ENCODE results near the gene SUSD1. TPM values are rescaled to one million over a fixed set of nuclear protein-coding genes. Genes with fewer than 3 reads are reported as not detected.
"Not testable (repeated sequence)": the region's sequence is repeated elsewhere in the genome, so short reads cannot be mapped to it uniquely, and the experiment has no call there.

SUSD1 gene
- total RNA-seq, 1 donor from 2014 or later, result 13.0 TPM

DNA sequence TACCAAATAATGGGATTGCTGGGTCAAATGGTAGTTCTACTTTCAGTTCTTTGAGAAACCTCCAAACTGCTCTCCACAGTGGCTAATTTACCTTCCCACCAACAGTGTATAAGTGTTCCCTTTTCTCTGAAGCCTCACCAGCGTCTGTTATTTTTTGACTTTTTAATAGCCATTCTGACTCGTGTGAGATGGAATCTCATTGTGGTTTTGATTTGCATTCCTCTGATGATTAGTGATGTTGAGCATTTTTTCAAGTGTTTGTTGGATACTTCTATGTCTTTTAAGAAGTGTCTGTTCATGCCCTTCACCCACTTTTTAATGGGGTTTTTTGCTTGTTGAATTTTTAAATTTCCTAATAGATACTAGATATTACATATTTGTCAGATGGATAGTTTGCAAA is 28.4 kb upstream of the SUSD1 start:
- H3K9me3 ChIP-seq, result peaks cover 3 to 15% of the 10 kb centered on the region in 2 donors
- no peak overlapping the region for H3K4me3 ChIP-seq
- no peaks in the 10 kb centered on the region for H3K27me3 ChIP-seq
- DNase-seq (ENCODE audit: low spot score in 2 of 2), result no peak
- intact Hi-C loops (cut with DNase I), result no loop called here
- TF ChIP-seq, protein P1, sequence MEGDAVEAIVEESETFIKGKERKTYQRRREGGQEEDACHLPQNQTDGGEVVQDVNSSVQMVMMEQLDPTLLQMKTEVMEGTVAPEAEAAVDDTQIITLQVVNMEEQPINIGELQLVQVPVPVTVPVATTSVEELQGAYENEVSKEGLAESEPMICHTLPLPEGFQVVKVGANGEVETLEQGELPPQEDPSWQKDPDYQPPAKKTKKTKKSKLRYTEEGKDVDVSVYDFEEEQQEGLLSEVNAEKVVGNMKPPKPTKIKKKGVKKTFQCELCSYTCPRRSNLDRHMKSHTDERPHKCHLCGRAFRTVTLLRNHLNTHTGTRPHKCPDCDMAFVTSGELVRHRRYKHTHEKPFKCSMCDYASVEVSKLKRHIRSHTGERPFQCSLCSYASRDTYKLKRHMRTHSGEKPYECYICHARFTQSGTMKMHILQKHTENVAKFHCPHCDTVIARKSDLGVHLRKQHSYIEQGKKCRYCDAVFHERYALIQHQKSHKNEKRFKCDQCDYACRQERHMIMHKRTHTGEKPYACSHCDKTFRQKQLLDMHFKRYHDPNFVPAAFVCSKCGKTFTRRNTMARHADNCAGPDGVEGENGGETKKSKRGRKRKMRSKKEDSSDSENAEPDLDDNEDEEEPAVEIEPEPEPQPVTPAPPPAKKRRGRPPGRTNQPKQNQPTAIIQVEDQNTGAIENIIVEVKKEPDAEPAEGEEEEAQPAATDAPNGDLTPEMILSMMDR (IDR thresholded peaks at IDR 0.05), result no peak
- peaks cover 0 to 15% of the 10 kb centered on the region in 2 donors for H3K36me3 ChIP-seq
- no peaks in the 10 kb centered on the region for H3K4me1 ChIP-seq
- H3K27ac ChIP-seq, result no peak overlapping the region

DNA sequence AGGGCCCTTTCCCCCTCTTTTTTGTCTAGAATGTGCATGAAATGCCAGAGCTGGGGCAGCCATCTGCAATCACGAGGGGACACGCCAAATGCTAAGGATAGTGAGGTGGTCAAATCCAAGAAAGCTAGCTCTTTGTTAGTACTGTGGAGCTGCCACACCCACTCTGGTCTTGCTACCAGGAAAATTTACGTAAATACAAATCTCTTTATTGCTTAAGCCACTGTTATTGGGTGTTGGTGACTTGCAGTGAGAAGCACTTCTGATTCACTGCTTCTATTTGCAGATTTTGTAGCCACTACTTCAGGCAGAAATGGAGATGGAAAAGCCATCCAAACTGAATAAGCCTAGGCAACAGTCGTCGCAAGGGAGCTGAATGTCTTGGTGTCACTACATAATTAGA is 25.6 kb upstream of the SUSD1 start:
- Histone ChIP-seq H3K27me3 (no peaks in the 10 kb centered on the region), H3K4me1 (no peaks in the 10 kb centered on the region), H3K36me3 (no peaks in the 10 kb centered on the region), H3K4me3 (no peak overlapping the region), H3K27ac (no peak overlapping the region), H3K9me3 (no peaks in the 10 kb centered on the region)
- no peak for DNase-seq (ENCODE audit: low spot score in 2 of 2)
- intact Hi-C loops (cut with DNase I), result no loop called here
- TF ChIP-seq, protein P1 (IDR thresholded peaks at IDR 0.05), result no peak

DNA sequence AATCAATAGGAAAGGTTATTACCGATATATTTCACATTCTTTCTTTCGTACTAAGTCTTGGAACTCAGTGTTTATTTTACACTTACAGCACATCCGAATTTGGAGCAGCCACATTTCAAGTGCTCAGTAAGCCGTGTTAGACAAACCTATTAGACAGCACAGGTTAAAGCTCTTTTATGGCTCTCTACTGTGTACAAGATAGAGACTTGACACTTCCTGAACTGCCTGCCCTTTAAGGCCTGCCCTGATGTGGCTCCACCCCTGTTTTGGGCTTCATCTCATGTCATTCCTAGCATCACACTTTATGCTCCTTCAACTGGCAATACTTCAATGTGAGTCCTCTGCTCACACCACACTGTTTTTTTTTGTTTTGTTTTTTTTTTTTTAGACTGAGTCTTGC is 23.5 kb upstream of the SUSD1 start:
- intact Hi-C loops (cut with DNase I), result no loop called here
- Histone ChIP-seq H3K9me3 (no peaks in the 10 kb centered on the region), H3K4me3 (no peak overlapping the region), H3K36me3 (no peaks in the 10 kb centered on the region), H3K27ac (no peak overlapping the region), H3K4me1 (peaks cover 0 to 5% of the 10 kb centered on the region in 2 donors), H3K27me3 (no peaks in the 10 kb centered on the region)
- TF ChIP-seq, protein P1 (IDR thresholded peaks at IDR 0.05), result no peak
- no peak for DNase-seq (ENCODE audit: low spot score in 2 of 2)

DNA sequence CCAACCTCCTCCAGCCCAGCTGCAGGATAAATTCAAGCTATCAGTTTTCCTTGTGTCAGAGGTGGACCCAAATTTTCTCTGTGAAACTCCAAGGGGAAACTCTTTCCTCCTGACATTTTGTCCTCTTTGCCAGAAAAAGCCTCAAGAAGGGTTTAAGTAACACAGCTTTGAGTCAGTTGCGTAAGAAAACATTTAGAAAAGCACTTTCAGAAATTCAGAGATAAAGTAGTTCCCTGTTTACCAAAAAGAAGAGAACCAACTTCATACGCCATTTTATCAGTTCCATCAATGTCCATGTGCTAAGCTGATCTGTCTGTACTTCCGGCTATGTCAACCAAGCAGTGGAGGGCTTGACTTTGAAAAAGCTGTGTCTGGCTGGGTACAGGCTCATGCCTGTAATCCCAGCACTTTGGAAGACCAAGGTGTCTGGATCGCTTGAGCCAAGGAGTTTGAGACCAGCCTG is 19.9 kb upstream of the SUSD1 start:
- DNase-seq (ENCODE audit: low spot score in 2 of 2), result no peak
- intact Hi-C loops (cut with DNase I), result no loop called here
- H3K36me3 ChIP-seq, result no peaks in the 10 kb centered on the region
- H3K4me1 ChIP-seq, result peaks cover 0 to 5% of the 10 kb centered on the region in 2 donors
- H3K27me3 ChIP-seq, result no peaks in the 10 kb centered on the region
- no peaks in the 10 kb centered on the region for H3K9me3 ChIP-seq
- peak overlapping the region in 1 of 2 donors; percentile 16 for H3K4me3 ChIP-seq
- TF ChIP-seq, protein P1 (IDR thresholded peaks at IDR 0.05), result no peak
- peak overlapping the region; percentile 62 to 70 for H3K27ac ChIP-seq

DNA sequence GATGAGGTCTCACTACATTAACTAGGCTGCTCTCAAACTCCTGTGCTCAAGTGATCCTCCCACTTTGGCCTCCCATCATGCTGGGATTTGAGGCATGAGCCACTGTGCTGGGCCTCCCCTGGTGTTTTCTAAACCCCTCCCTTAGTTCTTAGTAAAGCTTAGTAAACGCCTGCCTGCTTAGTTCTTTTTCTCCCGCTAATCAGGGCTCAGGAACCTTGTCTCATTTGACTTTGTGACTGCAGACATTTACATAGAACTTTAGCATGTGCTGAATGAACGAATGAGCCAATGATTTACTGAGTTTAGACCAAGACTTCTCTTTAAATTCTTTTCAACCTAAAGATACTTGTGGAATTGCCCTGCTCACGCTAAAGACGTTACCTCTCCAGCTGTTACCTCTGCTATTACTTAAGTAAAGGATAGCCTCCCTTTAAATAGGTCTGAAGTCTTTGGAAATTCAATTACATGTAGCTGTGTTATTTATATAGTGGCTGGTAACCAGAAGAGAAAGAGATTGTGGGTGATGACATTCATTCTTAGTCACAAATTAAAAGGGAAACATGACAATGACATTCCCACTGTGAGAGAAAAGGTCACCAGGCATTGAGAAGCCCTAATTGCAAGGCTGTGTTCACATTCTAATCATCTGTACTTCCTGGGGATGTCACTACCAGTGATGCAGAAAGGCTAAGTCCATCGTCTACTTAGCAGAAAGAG is 18.6 kb upstream of the SUSD1 start:
- Histone ChIP-seq H3K36me3 (no peaks in the 10 kb centered on the region), H3K4me3 (no peak overlapping the region), H3K4me1 (peaks cover 0 to 5% of the 10 kb centered on the region in 2 donors), H3K9me3 (no peaks in the 10 kb centered on the region), H3K27me3 (no peaks in the 10 kb centered on the region), H3K27ac (peak overlapping the region; percentile 62 to 70)
- TF ChIP-seq, protein P1 (IDR thresholded peaks at IDR 0.05), result no peak
- intact Hi-C loops (cut with DNase I), result no loop called here
- DNase-seq (ENCODE audit: low spot score in 2 of 2), result no peak

DNA sequence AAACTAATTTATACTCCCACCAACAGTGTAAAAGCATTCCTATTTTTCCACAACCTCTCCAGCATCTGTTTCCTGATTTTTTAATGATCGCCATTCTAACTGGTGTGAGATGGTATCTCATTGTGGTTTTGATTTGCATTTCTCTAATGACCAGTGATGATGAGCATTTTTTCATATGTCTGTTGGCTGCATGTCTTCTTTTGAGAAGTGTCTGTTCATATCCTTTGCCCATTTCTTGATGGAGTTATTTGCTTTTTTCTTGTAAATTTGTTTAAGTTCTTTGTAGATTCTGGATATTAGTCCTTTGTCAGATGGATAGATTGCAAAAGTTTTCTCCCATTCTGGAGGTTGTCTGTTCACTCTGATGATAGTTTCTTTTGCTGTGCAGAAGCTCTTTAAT is 15.2 kb upstream of the SUSD1 start:
- H3K4me3 ChIP-seq; H3K9me3 ChIP-seq; H3K27ac ChIP-seq; H3K4me1 ChIP-seq; H3K36me3 ChIP-seq; intact Hi-C loops (cut with DNase I); H3K27me3 ChIP-seq; DNase-seq (ENCODE audit: low spot score in 2 of 2): not testable (repeated sequence)

Measured in ascending aorta (tissue), 2 donors.